ENCODE data around the gene DIO1.

- TF ChIP-seq CTCF (IDR thresholded peaks at IDR 0.05) (peak; percentile 88), TAF1 (IDR thresholded peaks at IDR 0.05; ENCODE audit: borderline replicate concordance, low read depth, low read length) (no peak), JUND (IDR thresholded peaks at IDR 0.05) (no peak), FOXM1 (IDR thresholded peaks at IDR 0.05; ENCODE audit: low read depth) (no peak), IRF3 (IDR thresholded peaks at IDR 0.05; ENCODE audit: low read depth, low read length) (no peak), YY1 (IDR thresholded peaks at IDR 0.05; ENCODE audit: low read depth) (no peak), RFX5 (IDR thresholded peaks at IDR 0.05; ENCODE audit: low read length) (no peak), REST (IDR thresholded peaks at IDR 0.05; ENCODE audit: low read depth, low read length) (no peak), GATA2 (CRISPR knock-in tag; IDR thresholded peaks at IDR 0.05) (no peak), EP300 (IDR thresholded peaks at IDR 0.05; ENCODE audit: borderline replicate concordance in 1 of 2, low read depth in 1 of 2, low read length in 1 of 2) (no peak), MXI1 (IDR thresholded peaks at IDR 0.05; ENCODE audit: low read depth, low read length) (no peak), FOXJ3 (CRISPR knock-in tag; IDR thresholded peaks at IDR 0.05) (no peak), RAD21 (IDR thresholded peaks at IDR 0.05; ENCODE audit: low read length) (peak; percentile 87)
- TF ChIP-seq, protein P1, sequence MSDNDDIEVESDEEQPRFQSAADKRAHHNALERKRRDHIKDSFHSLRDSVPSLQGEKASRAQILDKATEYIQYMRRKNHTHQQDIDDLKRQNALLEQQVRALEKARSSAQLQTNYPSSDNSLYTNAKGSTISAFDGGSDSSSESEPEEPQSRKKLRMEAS (IDR thresholded peaks at IDR 0.05; ENCODE audit: low read depth): no peak
Measured at GRCh38 chr1:53860967-53861411, 33.0 kb upstream of the DIO1 start.

All from SK-N-SH (cell line).